ENCODE measurements around the gene SLC10A1.

SLC10A1 gene

DNA sequence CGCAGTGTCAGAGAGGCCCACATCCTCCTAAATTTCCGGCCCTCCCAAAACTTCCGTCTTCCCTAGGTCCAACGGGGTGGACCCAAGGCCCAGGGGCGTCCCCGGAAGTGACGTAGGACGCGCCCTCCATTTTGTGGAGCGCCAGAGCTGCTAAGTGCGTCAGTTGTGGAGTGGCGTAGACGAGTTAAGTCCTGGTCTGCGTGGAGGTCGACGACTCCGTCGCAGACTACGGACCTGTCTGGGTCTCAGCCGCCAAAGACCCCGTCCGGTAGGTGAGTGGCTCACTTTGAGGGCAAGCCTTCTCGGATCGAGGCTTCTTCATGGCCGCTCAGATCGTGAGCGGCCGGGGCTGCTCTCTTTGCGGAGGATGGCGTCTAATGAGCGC is 30.1 kb downstream of the SLC10A1 start, which contains the start of gene SRSF5:
Gene SRSF5 (plus strand): TSS at position 159 of the 385 bp plus-strand sequence. CDS start 1,015 bp downstream, outside the sequence.
- Histone ChIP-seq H3K9ac (ENCODE audit: low read length) (peak within 1 kb of the TSS; percentile 100), H3K27me3 (ENCODE audit: control insufficient read depth, insufficient read depth, low read length) (no peaks in the 10 kb centered on the region), H3K4me1 (ENCODE audit: control insufficient read depth, low read depth, low read length) (peaks cover 6% of the 10 kb centered on the region), H3K4me3 (ENCODE audit: low read length) (peak within 1 kb of the TSS; percentile 99), H3K36me3 (ENCODE audit: control insufficient read depth, low read depth, low read length) (peaks cover 42% of the 10 kb centered on the region), H3K9me3 (ENCODE audit: control insufficient read depth, low read depth, low read length) (no peaks in the 10 kb centered on the region), H3K27ac (ENCODE audit: low read length) (peak within 1 kb of the TSS; percentile 98)

DNA sequence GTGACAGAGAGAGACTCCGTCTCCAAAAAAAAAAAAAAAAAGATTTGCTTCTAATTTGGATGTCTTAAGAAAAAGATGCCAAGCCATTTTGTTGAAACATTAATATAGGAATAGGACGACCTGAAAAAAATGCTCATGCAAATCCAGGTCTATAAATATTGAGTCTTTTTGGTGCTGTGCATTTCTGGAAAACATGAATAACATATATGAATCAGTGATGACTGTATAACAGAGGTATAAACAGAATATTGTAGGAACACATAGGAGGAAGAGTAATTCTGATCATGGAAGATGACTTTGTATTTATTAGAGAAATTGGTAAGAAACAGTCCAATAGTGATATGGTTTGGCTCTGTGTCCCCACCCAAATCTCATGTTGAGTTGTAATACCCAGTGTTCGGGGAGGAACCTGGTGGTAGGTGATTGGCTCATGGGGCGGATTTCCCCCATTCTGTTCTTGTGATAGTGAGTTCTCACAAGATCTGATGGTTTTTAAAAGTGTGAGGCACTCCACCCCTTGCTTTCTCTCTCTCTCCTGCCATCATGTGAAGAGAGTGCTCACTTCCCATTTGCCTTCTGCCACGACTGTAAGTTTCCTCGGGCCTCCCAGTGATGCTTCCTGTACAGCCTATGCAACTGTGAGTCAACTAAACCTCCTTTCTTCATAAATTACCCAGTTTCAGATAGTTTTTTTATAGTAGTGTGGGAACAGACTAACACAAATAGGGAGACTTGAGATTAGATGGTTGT is 33.1 kb downstream of the SLC10A1 start:
- peaks cover 6% of the 10 kb centered on the region for H3K4me1 ChIP-seq (ENCODE audit: control insufficient read depth, low read depth, low read length)
- no peaks in the 10 kb centered on the region for H3K9me3 ChIP-seq (ENCODE audit: control insufficient read depth, low read depth, low read length)
- H3K36me3 ChIP-seq (ENCODE audit: control insufficient read depth, low read depth, low read length), result peaks cover 12% of the 10 kb centered on the region
- H3K27ac ChIP-seq (ENCODE audit: low read length), result no peak overlapping the region
- no peak overlapping the region for H3K9ac ChIP-seq (ENCODE audit: low read length)
- H3K27me3 ChIP-seq (ENCODE audit: control insufficient read depth, insufficient read depth, low read length), result no peaks in the 10 kb centered on the region
- no peak overlapping the region for H3K4me3 ChIP-seq (ENCODE audit: low read length)

DNA sequence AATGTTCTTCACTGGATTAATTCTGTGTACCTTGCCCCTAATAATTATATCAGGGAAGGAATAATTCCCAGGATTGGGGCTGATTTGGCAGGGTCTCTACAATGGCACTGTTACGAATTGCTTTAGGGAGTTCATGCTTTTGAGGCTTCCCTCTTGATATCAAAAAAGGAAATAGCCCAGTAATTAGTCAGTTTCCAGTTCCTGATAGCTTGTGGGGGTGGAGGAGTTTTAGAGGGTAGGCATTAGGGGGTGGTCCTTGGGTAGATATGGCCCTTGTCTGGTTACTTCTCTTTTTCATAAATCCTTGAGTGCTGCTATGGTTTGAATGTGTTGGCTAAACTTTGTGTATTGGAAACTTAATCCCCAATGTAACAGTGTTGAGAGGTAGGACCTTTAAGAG is 36.2 kb downstream of the SLC10A1 start:
- H3K27ac ChIP-seq (ENCODE audit: low read length), result no peak overlapping the region
- no peaks in the 10 kb centered on the region for H3K4me1 ChIP-seq (ENCODE audit: control insufficient read depth, low read depth, low read length)
- no peaks in the 10 kb centered on the region for H3K9me3 ChIP-seq (ENCODE audit: control insufficient read depth, low read depth, low read length)
- no peaks in the 10 kb centered on the region for H3K36me3 ChIP-seq (ENCODE audit: control insufficient read depth, low read depth, low read length)
- H3K27me3 ChIP-seq (ENCODE audit: control insufficient read depth, insufficient read depth, low read length), result no peaks in the 10 kb centered on the region
- no peak overlapping the region for H3K9ac ChIP-seq (ENCODE audit: low read length)
- H3K4me3 ChIP-seq (ENCODE audit: low read length), result no peak overlapping the region

DNA sequence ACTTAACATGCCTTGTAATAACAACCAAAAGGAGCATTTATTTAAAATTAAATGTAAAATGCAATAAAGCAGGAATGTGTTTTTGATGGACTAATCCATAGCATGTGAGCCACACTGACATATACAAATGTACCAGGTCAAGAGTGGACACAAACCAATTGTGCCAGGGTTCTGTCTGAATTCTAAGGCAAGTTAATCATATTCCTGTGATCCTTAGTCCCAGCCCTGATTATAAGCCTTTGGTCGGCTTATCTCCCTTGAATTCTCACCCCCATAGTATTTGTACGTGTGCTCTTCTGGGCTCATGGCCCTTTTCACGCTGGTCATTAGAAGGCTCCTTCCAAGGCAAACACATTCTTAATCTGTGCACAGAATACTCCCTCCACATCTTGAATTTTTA is 40.7 kb downstream of the SLC10A1 start:
- Histone ChIP-seq H3K36me3 (ENCODE audit: control insufficient read depth, low read depth, low read length) (no peaks in the 10 kb centered on the region), H3K27ac (ENCODE audit: low read length) (no peak overlapping the region), H3K4me1 (ENCODE audit: control insufficient read depth, low read depth, low read length) (peaks cover 8% of the 10 kb centered on the region), H3K9ac (ENCODE audit: low read length) (no peak overlapping the region), H3K4me3 (ENCODE audit: low read length) (no peak overlapping the region), H3K9me3 (ENCODE audit: control insufficient read depth, low read depth, low read length) (no peaks in the 10 kb centered on the region), H3K27me3 (ENCODE audit: control insufficient read depth, insufficient read depth, low read length) (no peaks in the 10 kb centered on the region)

DNA sequence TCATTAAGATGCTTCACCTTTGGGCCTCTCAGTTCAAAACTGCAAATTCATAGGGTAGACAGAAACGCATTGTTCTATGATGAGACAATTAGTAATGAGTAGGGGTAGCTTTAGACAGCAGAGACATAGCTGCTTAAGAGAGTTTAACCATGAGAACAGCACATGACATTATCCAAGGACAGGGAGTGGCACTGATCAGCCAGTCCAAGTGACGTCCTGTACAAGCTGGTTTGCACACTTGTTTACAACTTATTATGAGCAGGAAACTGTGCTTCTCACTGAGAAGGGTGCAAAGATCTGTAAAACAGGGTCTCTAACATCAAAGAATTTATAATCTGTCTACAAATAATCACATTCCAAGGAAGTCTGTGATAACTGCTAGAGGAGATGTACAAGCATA is 41.3 kb downstream of the SLC10A1 start:
- Histone ChIP-seq H3K4me3 (ENCODE audit: low read length) (no peak overlapping the region), H3K36me3 (ENCODE audit: control insufficient read depth, low read depth, low read length) (no peaks in the 10 kb centered on the region), H3K27me3 (ENCODE audit: control insufficient read depth, insufficient read depth, low read length) (no peaks in the 10 kb centered on the region), H3K9ac (ENCODE audit: low read length) (no peak overlapping the region), H3K4me1 (ENCODE audit: control insufficient read depth, low read depth, low read length) (peaks cover 8% of the 10 kb centered on the region), H3K9me3 (ENCODE audit: control insufficient read depth, low read depth, low read length) (no peaks in the 10 kb centered on the region), H3K27ac (ENCODE audit: low read length) (no peak overlapping the region)

DNA sequence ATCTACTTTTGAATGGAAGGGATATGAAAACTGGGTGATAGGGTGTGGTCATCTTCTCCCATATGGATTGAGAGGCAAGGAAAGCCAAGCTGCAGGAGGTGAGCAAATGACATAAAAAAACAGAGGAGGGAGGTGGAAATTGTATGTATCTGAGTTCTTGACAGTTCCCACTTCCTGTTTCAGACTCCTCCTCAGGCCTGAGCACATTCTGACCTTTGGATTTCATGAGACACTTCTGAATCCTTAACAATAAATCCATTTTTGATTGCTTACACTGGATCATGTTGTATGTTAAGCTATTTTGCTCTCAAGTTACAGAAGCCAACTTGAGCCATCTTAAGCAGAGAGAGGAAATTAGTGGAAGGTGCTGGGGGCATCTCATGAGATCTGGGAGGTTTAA is 41.7 kb downstream of the SLC10A1 start:
- no peak overlapping the region for H3K27ac ChIP-seq (ENCODE audit: low read length)

DNA sequence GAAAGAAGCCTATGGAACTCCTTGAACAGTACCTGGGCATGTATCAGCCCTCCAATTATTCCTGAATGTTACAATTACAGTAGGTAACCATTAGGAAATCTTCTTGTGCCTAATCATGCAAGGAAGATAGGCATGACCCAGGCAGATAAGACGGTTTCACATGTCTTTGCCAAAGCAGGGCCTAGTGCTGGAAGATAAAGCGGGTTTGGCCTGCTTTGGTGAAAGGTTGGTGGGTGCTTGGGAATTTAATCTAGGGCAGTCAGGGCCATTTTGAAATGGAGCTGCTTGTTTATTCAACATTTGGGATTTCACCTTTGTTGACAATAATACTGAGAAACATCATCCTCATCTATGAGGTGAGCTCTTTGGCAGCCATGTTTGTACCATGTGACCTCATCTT is 42.6 kb downstream of the SLC10A1 start:
- Histone ChIP-seq H3K4me3 (ENCODE audit: low read length) (no peak overlapping the region), H3K9me3 (ENCODE audit: control insufficient read depth, low read depth, low read length) (no peaks in the 10 kb centered on the region), H3K4me1 (ENCODE audit: control insufficient read depth, low read depth, low read length) (peaks cover 8% of the 10 kb centered on the region), H3K27me3 (ENCODE audit: control insufficient read depth, insufficient read depth, low read length) (no peaks in the 10 kb centered on the region), H3K27ac (ENCODE audit: low read length) (no peak overlapping the region), H3K36me3 (ENCODE audit: control insufficient read depth, low read depth, low read length) (no peaks in the 10 kb centered on the region), H3K9ac (ENCODE audit: low read length) (no peak overlapping the region)

More for the DNA sequence above, 41.7 kb downstream of the SLC10A1 start:
- H3K4me1 ChIP-seq (ENCODE audit: control insufficient read depth, low read depth, low read length), result peaks cover 8% of the 10 kb centered on the region
- H3K36me3 ChIP-seq (ENCODE audit: control insufficient read depth, low read depth, low read length), result no peaks in the 10 kb centered on the region
- no peak overlapping the region for H3K9ac ChIP-seq (ENCODE audit: low read length)
- no peaks in the 10 kb centered on the region for H3K9me3 ChIP-seq (ENCODE audit: control insufficient read depth, low read depth, low read length)
- no peak overlapping the region for H3K4me3 ChIP-seq (ENCODE audit: low read length)
- H3K27me3 ChIP-seq (ENCODE audit: control insufficient read depth, insufficient read depth, low read length), result no peaks in the 10 kb centered on the region

DNA sequence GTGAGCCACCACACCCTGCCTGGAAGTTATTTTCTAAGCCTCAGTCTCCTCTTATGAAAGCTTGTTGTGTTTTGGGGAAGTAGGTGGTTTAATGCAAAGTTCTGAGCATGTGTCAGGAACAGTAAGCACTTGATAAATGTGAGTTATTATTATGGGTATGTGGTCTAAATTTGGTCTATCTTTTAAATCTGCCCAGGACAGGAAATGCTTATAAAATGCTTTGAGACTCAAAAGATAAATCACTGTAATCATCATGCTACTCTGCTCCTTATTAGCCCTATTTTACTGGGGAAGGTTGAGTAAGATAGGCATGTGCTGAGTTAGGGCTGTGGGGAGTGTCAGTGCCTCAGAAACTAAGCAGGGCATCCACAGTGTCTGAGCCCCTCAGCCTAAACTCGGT is 43.2 kb downstream of the SLC10A1 start:
- Histone ChIP-seq H3K4me1 (ENCODE audit: control insufficient read depth, low read depth, low read length) (peaks cover 8% of the 10 kb centered on the region), H3K27ac (ENCODE audit: low read length) (no peak overlapping the region), H3K9ac (ENCODE audit: low read length) (no peak overlapping the region), H3K27me3 (ENCODE audit: control insufficient read depth, insufficient read depth, low read length) (no peaks in the 10 kb centered on the region), H3K9me3 (ENCODE audit: control insufficient read depth, low read depth, low read length) (no peaks in the 10 kb centered on the region), H3K4me3 (ENCODE audit: low read length) (no peak overlapping the region), H3K36me3 (ENCODE audit: control insufficient read depth, low read depth, low read length) (no peaks in the 10 kb centered on the region)

DNA sequence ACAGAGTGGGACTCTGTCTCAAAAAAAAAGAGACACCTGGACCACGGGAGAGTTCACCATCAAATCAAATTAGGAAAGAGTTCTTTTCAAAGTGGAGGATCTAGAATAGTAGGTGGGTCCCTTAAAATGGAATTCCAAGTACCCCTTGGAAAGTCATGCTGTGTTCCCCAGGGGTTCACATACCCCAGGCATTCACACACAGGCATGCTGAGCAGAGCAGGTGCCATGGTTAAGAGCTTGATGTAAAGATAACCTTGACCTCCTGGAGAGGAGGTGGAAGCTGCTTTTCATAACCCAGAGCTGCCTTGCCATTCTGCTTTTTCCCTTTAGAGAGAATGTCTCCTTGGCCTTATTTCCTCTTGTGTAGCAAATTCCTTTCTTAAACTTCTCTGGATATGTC is 44.3 kb downstream of the SLC10A1 start:
- Histone ChIP-seq H3K9me3 (ENCODE audit: control insufficient read depth, low read depth, low read length) (no peaks in the 10 kb centered on the region), H3K27me3 (ENCODE audit: control insufficient read depth, insufficient read depth, low read length) (no peaks in the 10 kb centered on the region), H3K36me3 (ENCODE audit: control insufficient read depth, low read depth, low read length) (no peaks in the 10 kb centered on the region), H3K27ac (ENCODE audit: low read length) (no peak overlapping the region), H3K9ac (ENCODE audit: low read length) (no peak overlapping the region), H3K4me1 (ENCODE audit: control insufficient read depth, low read depth, low read length) (peaks cover 8% of the 10 kb centered on the region), H3K4me3 (ENCODE audit: low read length) (no peak overlapping the region)

DNA sequence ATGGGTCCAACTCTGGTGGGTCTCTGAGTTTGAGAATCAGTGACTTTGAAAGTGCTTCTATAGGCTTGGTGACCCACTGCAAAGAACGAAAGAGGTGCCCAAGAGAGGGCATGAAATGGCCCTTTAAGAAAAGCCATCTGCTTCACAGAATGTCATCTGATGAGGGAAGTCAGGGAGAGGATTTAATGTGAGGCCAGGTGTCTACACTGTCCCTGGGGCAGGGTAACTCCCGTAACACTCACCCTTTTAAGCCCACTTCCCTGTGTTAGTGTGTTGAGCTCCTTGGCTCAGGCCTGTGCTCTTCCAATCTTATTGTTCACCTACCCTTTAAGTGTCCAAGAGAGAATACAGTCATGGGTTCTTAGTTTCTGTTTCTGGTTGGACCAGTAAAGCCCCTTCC is 46.5 kb downstream of the SLC10A1 start:
- no peaks in the 10 kb centered on the region for H3K9me3 ChIP-seq (ENCODE audit: control insufficient read depth, low read depth, low read length)
- H3K9ac ChIP-seq (ENCODE audit: low read length), result no peak overlapping the region
- peaks cover 8% of the 10 kb centered on the region for H3K4me1 ChIP-seq (ENCODE audit: control insufficient read depth, low read depth, low read length)
- no peak overlapping the region for H3K4me3 ChIP-seq (ENCODE audit: low read length)
- H3K36me3 ChIP-seq (ENCODE audit: control insufficient read depth, low read depth, low read length), result no peaks in the 10 kb centered on the region
- H3K27me3 ChIP-seq (ENCODE audit: control insufficient read depth, insufficient read depth, low read length), result no peaks in the 10 kb centered on the region
- H3K27ac ChIP-seq (ENCODE audit: low read length), result no peak overlapping the region

DNA sequence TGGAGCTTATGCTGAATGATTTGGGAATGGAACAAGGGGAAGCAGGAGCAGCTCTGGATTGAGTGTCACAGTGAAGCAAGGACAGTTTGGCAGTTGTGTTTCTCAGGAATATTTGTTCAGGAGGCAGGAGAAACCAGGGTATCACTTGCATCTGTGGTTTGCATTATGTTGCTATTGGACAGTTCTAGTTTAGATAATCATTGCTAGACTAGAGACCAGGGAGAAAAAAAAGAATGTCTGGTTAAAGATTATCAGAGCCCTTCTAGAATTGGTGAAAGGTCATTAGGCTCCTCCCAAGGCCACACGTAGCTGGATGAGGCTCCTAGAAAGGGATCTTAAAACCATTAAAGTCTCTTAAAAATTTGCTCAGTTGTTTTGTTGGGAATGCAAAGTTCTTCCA is 47.1 kb downstream of the SLC10A1 start:
- H3K4me3 ChIP-seq (ENCODE audit: low read length), result no peak overlapping the region

DNA sequence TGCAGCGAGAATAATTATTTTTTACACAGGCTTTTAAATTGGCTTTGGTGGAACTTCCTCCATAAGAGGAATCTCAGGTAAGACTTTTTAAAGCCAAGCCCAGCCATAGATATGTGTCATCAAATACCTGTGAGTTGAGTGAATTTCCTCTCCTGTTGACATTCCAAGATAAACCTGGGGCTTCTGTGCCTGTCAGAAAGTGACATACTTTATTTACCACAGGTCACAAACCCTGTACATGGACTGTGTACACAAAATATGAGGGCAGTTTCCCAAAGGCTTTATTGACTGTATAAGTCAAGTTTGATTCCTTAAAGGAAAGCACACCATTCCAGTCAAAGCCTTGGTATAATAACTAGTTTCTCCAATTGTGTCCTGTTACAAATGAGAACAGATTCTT is 56.0 kb downstream of the SLC10A1 start:
- H3K27ac ChIP-seq (ENCODE audit: low read length), result no peak overlapping the region

More for the DNA sequence above, 47.1 kb downstream of the SLC10A1 start:
- Histone ChIP-seq H3K27me3 (ENCODE audit: control insufficient read depth, insufficient read depth, low read length) (no peaks in the 10 kb centered on the region), H3K36me3 (ENCODE audit: control insufficient read depth, low read depth, low read length) (no peaks in the 10 kb centered on the region), H3K27ac (ENCODE audit: low read length) (no peak overlapping the region), H3K4me1 (ENCODE audit: control insufficient read depth, low read depth, low read length) (peaks cover 8% of the 10 kb centered on the region), H3K9me3 (ENCODE audit: control insufficient read depth, low read depth, low read length) (no peaks in the 10 kb centered on the region), H3K9ac (ENCODE audit: low read length) (no peak overlapping the region)

More for the DNA sequence above, 56.0 kb downstream of the SLC10A1 start:
- Histone ChIP-seq H3K27me3 (ENCODE audit: control insufficient read depth, insufficient read depth, low read length) (no peaks in the 10 kb centered on the region), H3K36me3 (ENCODE audit: control insufficient read depth, low read depth, low read length) (no peaks in the 10 kb centered on the region), H3K9ac (ENCODE audit: low read length) (no peak overlapping the region), H3K4me1 (ENCODE audit: control insufficient read depth, low read depth, low read length) (no peaks in the 10 kb centered on the region), H3K9me3 (ENCODE audit: control insufficient read depth, low read depth, low read length) (peaks cover 31% of the 10 kb centered on the region), H3K4me3 (ENCODE audit: low read length) (no peak overlapping the region)

Measured in iPS-18a (cell line).